ENCODE data around the gene KLHL29. TPM values are rescaled to one million over a fixed set of nuclear protein-coding genes. Genes with fewer than 3 reads are reported as not detected.

Gene KLHL29
- total and polyA plus RNA-seq, 4 donors = 0.29 to 2.3 (median 0.68) TPM

GRCh38 chr2:23622966-23623675 is 238.1 kb downstream of the KLHL29 start:
- H3K4me3 ChIP-seq (ENCODE audit: low read depth in 1 of 3, low read length in 3 of 3) = no peak overlapping the region
- no peaks in the 10 kb centered on the region for H3K4me1 ChIP-seq (ENCODE audit: control insufficient read depth in 4 of 4, insufficient read depth in 4 of 4, low read length in 3 of 4)
- peaks cover 0 to 7% (median 4%) of the 10 kb centered on the region in 4 donors for H3K9me3 ChIP-seq (ENCODE audit: control insufficient read depth in 4 of 4, low read length in 3 of 4)
- DNase-seq (ENCODE audit: low spot score) = no peak
- no peak overlapping the region for H3K9ac ChIP-seq (ENCODE audit: low read depth in 1 of 2, low read length in 2 of 2)
- H3K27ac ChIP-seq (ENCODE audit: low read depth in 1 of 2, low read length in 2 of 2) = no peak overlapping the region
- no peaks in the 10 kb centered on the region for H3K36me3 ChIP-seq (ENCODE audit: control insufficient read depth in 4 of 4, insufficient read depth in 3 of 4, low read depth in 1 of 4, low read length in 3 of 4)
- TF ChIP-seq CTCF (IDR thresholded peaks at IDR 0.05; ENCODE audit: low read depth, low read length, missing input control) (no peak), JUND (IDR thresholded peaks at IDR 0.05) (no peak), RXRA (IDR thresholded peaks at IDR 0.05) (no peak), MAX (IDR thresholded peaks at IDR 0.05) (no peak), YY1 (IDR thresholded peaks at IDR 0.05) (no peak), SP1 (IDR thresholded peaks at IDR 0.05) (no peak)
- H3K27me3 ChIP-seq (ENCODE audit: control insufficient read depth in 4 of 4, insufficient read depth in 4 of 4, low read length in 3 of 4) = no peaks in the 10 kb centered on the region
- WGBS = 88% methylated on average over 14 of the region's 14 CpGs

- WGBS = 46% methylated on average over 5 of the region's 5 CpGs
Measured at GRCh38 chr2:23624378-23624777, 239.4 kb downstream of the KLHL29 start.

GRCh38 chr2:23624915-23625314 is 239.9 kb downstream of the KLHL29 start:
- Histone ChIP-seq H3K27me3 (ENCODE audit: control insufficient read depth in 4 of 4, insufficient read depth in 4 of 4, low read length in 3 of 4) (no peaks in the 10 kb centered on the region), H3K4me1 (ENCODE audit: control insufficient read depth in 4 of 4, insufficient read depth in 4 of 4, low read length in 3 of 4) (no peaks in the 10 kb centered on the region), H3K36me3 (ENCODE audit: control insufficient read depth in 4 of 4, insufficient read depth in 3 of 4, low read depth in 1 of 4, low read length in 3 of 4) (no peaks in the 10 kb centered on the region), H3K9me3 (ENCODE audit: control insufficient read depth in 4 of 4, low read length in 3 of 4) (peaks cover 0 to 7% (median 4%) of the 10 kb centered on the region in 4 donors), H3K27ac (ENCODE audit: low read depth in 1 of 2, low read length in 2 of 2) (no peak overlapping the region), H3K4me3 (ENCODE audit: low read depth in 1 of 3, low read length in 3 of 3) (no peak overlapping the region), H3K9ac (ENCODE audit: low read depth in 1 of 2, low read length in 2 of 2) (no peak overlapping the region)
- DNase-seq (ENCODE audit: low spot score) = no peak
- WGBS = 68% methylated on average over 4 of the region's 4 CpGs
- TF ChIP-seq GABPA (IDR thresholded peaks at IDR 0.05 in 1 of 2, conservative IDR thresholded peaks at IDR 0.05 in 1 of 2) (no peak), NR2F2 (IDR thresholded peaks at IDR 0.05) (no peak), FOXA2 (IDR thresholded peaks at IDR 0.05) (no peak), REST (IDR thresholded peaks at IDR 0.05) (no peak), HNF4G (IDR thresholded peaks at IDR 0.05) (no peak), FOXA1 (IDR thresholded peaks at IDR 0.05) (no peak), SP1 (IDR thresholded peaks at IDR 0.05) (no peak), MAX (IDR thresholded peaks at IDR 0.05) (no peak), RAD21 (IDR thresholded peaks at IDR 0.05) (no peak)

More at GRCh38 chr2:23624378-23624777, 239.4 kb downstream of the KLHL29 start:
- Histone ChIP-seq H3K9me3 (ENCODE audit: control insufficient read depth in 4 of 4, low read length in 3 of 4) (peaks cover 0 to 7% (median 4%) of the 10 kb centered on the region in 4 donors), H3K27me3 (ENCODE audit: control insufficient read depth in 4 of 4, insufficient read depth in 4 of 4, low read length in 3 of 4) (no peaks in the 10 kb centered on the region), H3K27ac (ENCODE audit: low read depth in 1 of 2, low read length in 2 of 2) (no peak overlapping the region), H3K4me3 (ENCODE audit: low read depth in 1 of 3, low read length in 3 of 3) (no peak overlapping the region), H3K36me3 (ENCODE audit: control insufficient read depth in 4 of 4, insufficient read depth in 3 of 4, low read depth in 1 of 4, low read length in 3 of 4) (no peaks in the 10 kb centered on the region), H3K4me1 (ENCODE audit: control insufficient read depth in 4 of 4, insufficient read depth in 4 of 4, low read length in 3 of 4) (no peaks in the 10 kb centered on the region), H3K9ac (ENCODE audit: low read depth in 1 of 2, low read length in 2 of 2) (no peak overlapping the region)
- DNase-seq (ENCODE audit: low spot score) = peak; percentile 57
- TF ChIP-seq SP1 (IDR thresholded peaks at IDR 0.05) (no peak), CTCF (IDR thresholded peaks at IDR 0.05; ENCODE audit: low read depth, low read length, missing input control) (peak; percentile 5)

Measured in liver (tissue), 9 donors.